ENCODE measurements around the gene SIRT2. TPM values are rescaled to one million over a fixed set of nuclear protein-coding genes. Genes with fewer than 3 reads are reported as not detected.

The SIRT2 gene
- total and polyA plus RNA-seq, 2 donors (not counting 1 experiment from before 2014, with no cell fraction given), result 42.4 to 65.9 TPM

DNA sequence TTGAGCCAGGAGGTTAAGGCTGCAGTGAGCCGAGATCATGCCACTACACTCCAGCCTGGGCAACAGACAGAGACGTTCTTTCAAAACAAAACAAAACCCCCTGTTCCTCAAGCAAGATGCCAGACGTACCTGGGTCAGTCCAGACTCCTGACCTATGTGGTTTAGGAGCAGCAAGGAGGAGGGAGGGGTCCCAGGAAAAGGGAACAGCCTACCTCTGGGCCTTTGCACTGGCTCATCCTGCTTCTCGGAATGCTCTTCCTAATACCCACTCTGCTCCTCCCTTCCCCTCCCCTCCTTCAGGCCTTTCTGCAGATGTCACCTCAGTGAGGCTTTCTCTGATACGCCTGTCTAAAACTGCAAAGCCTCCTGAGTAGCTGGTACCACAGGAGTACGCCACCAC, 30.9 kb downstream of the SIRT2 start:
- H3K27me3 ChIP-seq (replicated peaks in 1 of 4; ENCODE audit: control extremely low read depth in 1 of 4, control insufficient read depth in 3 of 4, insufficient read depth in 4 of 4, low read length in 3 of 4), result no peaks in the 10 kb centered on the region
- DNase-seq (peak; percentile 31), ATAC-seq (ENCODE audit: low read depth) (no peak)
- Mint-ChIP-seq H3K4me3 (peak overlapping the region; percentile 95), H3K27me3 (no peaks in the 10 kb centered on the region), H3K9me3 (ENCODE audit: insufficient read depth) (no peaks in the 10 kb centered on the region), H3K27ac (peak overlapping the region; percentile 92), H3K4me1 (peaks cover 61% of the 10 kb centered on the region)
- no peaks in the 10 kb centered on the region for H4K20me1 ChIP-seq (ENCODE audit: control insufficient read depth, insufficient read depth, low read length, poor library complexity, severe bottlenecking)
- H3K79me2 ChIP-seq (ENCODE audit: control insufficient read depth, insufficient read depth, low read length), result peaks cover 20% of the 10 kb centered on the region
- peaks cover 0 to 6% (median 0%) of the 10 kb centered on the region in 3 donors for H3K9me3 ChIP-seq (ENCODE audit: control extremely low read depth in 1 of 3, control insufficient read depth in 2 of 3, insufficient read depth in 1 of 3, low read length in 2 of 3)
- H3K9ac ChIP-seq (ENCODE audit: low read length), result peak overlapping the region; percentile 91
- H3K27ac ChIP-seq (ENCODE audit: low read length in 2 of 2), result peak overlapping the region; percentile 41 to 76
- 31% methylated on average over 3 of the region's 6 CpGs for WGBS (ENCODE audit: insufficient coverage)
- peaks cover 49 to 68% of the 10 kb centered on the region in 2 donors for H3K4me1 ChIP-seq (ENCODE audit: control insufficient read depth in 2 of 2, insufficient read depth in 2 of 2, low read length in 2 of 2)
- POLR2A ChIA-PET, result interaction anchor here (0.7 to 10.3 kb wide), 12 partner anchors 8 to 134 kb away, joined by 3 to 237 read pairs (median 6); partner anchors contain the start of genes ECH1, HNRNPL, NFKBIB and RINL
- peak overlapping the region; percentile 99 for H3K4me2 ChIP-seq (replicated peaks; ENCODE audit: low read depth, low read length, poor library complexity, severe bottlenecking)
- peaks cover 0 to 7% of the 10 kb centered on the region in 2 experiments for H3K36me3 ChIP-seq (replicated peaks in 1 of 2; ENCODE audit: control extremely low read depth in 1 of 2, control insufficient read depth in 1 of 2, extremely low read depth in 1 of 2, insufficient read depth in 2 of 2, low read length in 1 of 2)
- H3K4me3 ChIP-seq (ENCODE audit: control extremely low read depth in 1 of 5, extremely low read depth in 1 of 5, insufficient read depth in 1 of 5, low read depth in 2 of 5, low read length in 4 of 5), result peak overlapping the region; percentile 70 to 97 (median 86)
- TF ChIP-seq, protein P1, sequence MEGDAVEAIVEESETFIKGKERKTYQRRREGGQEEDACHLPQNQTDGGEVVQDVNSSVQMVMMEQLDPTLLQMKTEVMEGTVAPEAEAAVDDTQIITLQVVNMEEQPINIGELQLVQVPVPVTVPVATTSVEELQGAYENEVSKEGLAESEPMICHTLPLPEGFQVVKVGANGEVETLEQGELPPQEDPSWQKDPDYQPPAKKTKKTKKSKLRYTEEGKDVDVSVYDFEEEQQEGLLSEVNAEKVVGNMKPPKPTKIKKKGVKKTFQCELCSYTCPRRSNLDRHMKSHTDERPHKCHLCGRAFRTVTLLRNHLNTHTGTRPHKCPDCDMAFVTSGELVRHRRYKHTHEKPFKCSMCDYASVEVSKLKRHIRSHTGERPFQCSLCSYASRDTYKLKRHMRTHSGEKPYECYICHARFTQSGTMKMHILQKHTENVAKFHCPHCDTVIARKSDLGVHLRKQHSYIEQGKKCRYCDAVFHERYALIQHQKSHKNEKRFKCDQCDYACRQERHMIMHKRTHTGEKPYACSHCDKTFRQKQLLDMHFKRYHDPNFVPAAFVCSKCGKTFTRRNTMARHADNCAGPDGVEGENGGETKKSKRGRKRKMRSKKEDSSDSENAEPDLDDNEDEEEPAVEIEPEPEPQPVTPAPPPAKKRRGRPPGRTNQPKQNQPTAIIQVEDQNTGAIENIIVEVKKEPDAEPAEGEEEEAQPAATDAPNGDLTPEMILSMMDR (IDR thresholded peaks at IDR 0.05), result no peak
- TF ChIP-seq EZH2 (IDR thresholded peaks at IDR 0.05; ENCODE audit: borderline replicate concordance, insufficient read depth, low read depth, low read length, poor library complexity, severe bottlenecking), result no peak
- H2AFZ ChIP-seq (ENCODE audit: insufficient read depth, low read depth, low read length, poor library complexity, severe bottlenecking), result peak overlapping the region; percentile 80
- CTCF ChIA-PET, result interaction anchor here (0.7 to 4.2 kb wide), 17 partner anchors 10 to 129 kb away, joined by 3 to 42 read pairs (median 11); partner anchors contain the start of genes ECH1, MRPS12, NFKBIB and RINL
- intact Hi-C loops (cut with micrococcal nuclease), result loop anchor here (2.0 to 10.0 kb wide), 5 partner anchors 18 to 536 kb away; partner anchors contain the start of genes FAM98C, NFKBIB, SIRT2 and ZFP36

DNA sequence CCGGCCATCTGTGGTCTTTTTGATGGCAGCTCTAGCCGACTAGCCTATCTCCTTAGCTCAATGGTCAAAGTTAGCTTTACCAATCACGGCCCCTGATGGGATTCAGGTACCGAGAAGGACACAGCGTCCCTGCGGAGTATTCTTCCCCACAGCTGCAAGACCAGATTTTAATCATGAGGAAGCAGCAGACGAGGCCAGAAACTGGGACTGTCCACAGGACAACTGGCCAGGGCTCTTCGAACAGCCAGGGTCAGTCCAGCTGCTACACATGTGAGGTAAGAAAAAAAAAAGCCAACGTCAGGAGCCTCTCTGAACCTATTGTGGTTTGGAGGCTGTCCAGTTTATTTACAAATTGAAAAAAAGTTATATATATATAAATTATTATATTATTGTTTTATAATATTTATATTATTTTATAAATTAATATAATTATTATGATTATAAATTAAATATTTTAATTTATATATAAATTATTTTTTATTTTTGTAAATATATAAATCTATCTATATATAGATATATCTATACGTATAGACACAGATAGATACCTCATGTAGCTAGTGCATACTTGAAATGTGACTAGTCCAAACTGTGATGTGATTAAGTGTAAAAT, 32.1 kb downstream of the SIRT2 start:
- Histone ChIP-seq H4K20me1 (ENCODE audit: control insufficient read depth, insufficient read depth, low read length, poor library complexity, severe bottlenecking) (no peaks in the 10 kb centered on the region), H3K27me3 (replicated peaks in 1 of 4; ENCODE audit: control extremely low read depth in 1 of 4, control insufficient read depth in 3 of 4, insufficient read depth in 4 of 4, low read length in 3 of 4) (no peaks in the 10 kb centered on the region), H3K4me2 (replicated peaks; ENCODE audit: low read depth, low read length, poor library complexity, severe bottlenecking) (peak overlapping the region; percentile 15), H3K4me1 (ENCODE audit: control insufficient read depth in 2 of 2, insufficient read depth in 2 of 2, low read length in 2 of 2) (peaks cover 61 to 81% of the 10 kb centered on the region in 2 donors), H3K27ac (ENCODE audit: low read length in 2 of 2) (peak overlapping the region in 1 of 2 donors; percentile 88), H3K4me3 (ENCODE audit: control extremely low read depth in 1 of 5, extremely low read depth in 1 of 5, insufficient read depth in 1 of 5, low read depth in 2 of 5, low read length in 4 of 5) (no peak overlapping the region), H3K9ac (ENCODE audit: low read length) (no peak overlapping the region), H2AFZ (ENCODE audit: insufficient read depth, low read depth, low read length, poor library complexity, severe bottlenecking) (no peak overlapping the region), H3K79me2 (ENCODE audit: control insufficient read depth, insufficient read depth, low read length) (peaks cover 23% of the 10 kb centered on the region), H3K36me3 (replicated peaks in 1 of 2; ENCODE audit: control extremely low read depth in 1 of 2, control insufficient read depth in 1 of 2, extremely low read depth in 1 of 2, insufficient read depth in 2 of 2, low read length in 1 of 2) (peaks cover 0 to 7% of the 10 kb centered on the region in 2 experiments), H3K9me3 (ENCODE audit: control extremely low read depth in 1 of 3, control insufficient read depth in 2 of 3, insufficient read depth in 1 of 3, low read length in 2 of 3) (peaks cover 0 to 6% (median 0%) of the 10 kb centered on the region in 3 donors)
- ChIA-PET POLR2A (interaction anchor here (0.7 to 10.3 kb wide), 4 partner anchors 16 to 811 kb away, joined by 3 to 237 read pairs (median 4); partner anchors contain the start of gene HNRNPL), CTCF (interaction anchor here (0.6 to 6.8 kb wide), 7 partner anchors 10 to 98 kb away, joined by 3 to 62 read pairs (median 5); partner anchors contain the start of gene RINL)
- Mint-ChIP-seq H3K4me1 (peaks cover 67% of the 10 kb centered on the region), H3K27me3 (no peaks in the 10 kb centered on the region), H3K27ac (peak overlapping the region; percentile 59), H3K4me3 (peak overlapping the region; percentile 29), H3K9me3 (ENCODE audit: insufficient read depth) (no peaks in the 10 kb centered on the region)
- DNase-seq (no peak), ATAC-seq (ENCODE audit: low read depth) (no peak)
- WGBS (ENCODE audit: insufficient coverage), result 84% methylated on average over 4 of the region's 10 CpGs
- no peak for TF ChIP-seq EZH2 (IDR thresholded peaks at IDR 0.05; ENCODE audit: borderline replicate concordance, insufficient read depth, low read depth, low read length, poor library complexity, severe bottlenecking)
- TF ChIP-seq, protein P1 (IDR thresholded peaks at IDR 0.05), result no peak
- intact Hi-C loops (cut with micrococcal nuclease), result loop anchor here (5.0 to 10.0 kb wide), 2 partner anchors 100 to 538 kb away; partner anchors contain the start of gene ZFP36
